Stimulated activated memory B cell treated with anti-CD40 and anti-IgM and Interleukin-4, amounts not matched to agents 10 μg/mL and 1 μg/mL and 100 μg/mL, for 72 hours (primary cell): ENCODE data around the gene TAF11L5.
"Not testable (repeated sequence)": the region's sequence is repeated elsewhere in the genome, so short reads cannot be mapped to it uniquely, and the experiment has no call there.

ENCODE experiments used
- ATAC-seq: fragments of 150-1000 bp; cut with Tn5 transposase; 2 replicates; pipeline ENCODE4 v1.10.0; 2021
- H3K27ac Mint-ChIP-seq: one replicate; pipeline ENCODE4 v1.8.0; 2022; ENCODE audit warnings: mild to moderate bottlenecking, mixed read lengths
- H3K27me3 Mint-ChIP-seq: one replicate; pipeline ENCODE4 v1.8.0; 2022; ENCODE audit warnings: mixed read lengths
- H3K36me3 Mint-ChIP-seq: one replicate; pipeline ENCODE4 v1.8.0; 2022; ENCODE audit warnings: mixed read lengths
- H3K4me1 Mint-ChIP-seq: one replicate; pipeline ENCODE4 v1.8.0; 2022; ENCODE audit warnings: mixed read lengths
- H3K4me3 Mint-ChIP-seq: one replicate; pipeline ENCODE4 v1.8.0; 2022; ENCODE audit warnings: mild to moderate bottlenecking, moderate library complexity, mixed read lengths
- H3K9me3 Mint-ChIP-seq: one replicate; pipeline ENCODE4 v1.8.0; 2022; ENCODE audit warnings: mixed read lengths

TAF11L5 gene

DNA sequence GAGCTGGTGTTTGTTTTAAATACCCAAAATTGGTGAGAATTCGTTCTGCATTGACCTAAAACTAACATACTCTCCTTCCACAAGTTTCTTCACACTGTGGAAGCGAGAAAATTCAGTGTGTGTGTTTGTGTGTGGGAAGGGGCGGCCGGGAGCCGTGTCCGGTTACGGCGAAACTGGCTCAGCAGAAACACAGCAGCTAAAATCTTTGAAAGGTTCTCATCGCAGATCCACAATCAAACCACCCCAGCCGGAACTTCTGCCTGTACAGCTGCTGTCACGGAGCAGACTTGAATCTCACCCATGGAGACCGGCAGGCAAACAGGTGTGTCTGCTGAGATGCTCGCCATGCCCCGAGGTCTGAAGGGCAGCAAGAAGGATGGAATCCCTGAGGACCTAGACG, at the start of gene TAF11L5:
Gene TAF11L5 (plus strand): TSS at position 301 of the 400 bp plus-strand sequence.
- H3K9me3 Mint-ChIP-seq, H3K4me3 Mint-ChIP-seq, ATAC-seq, H3K36me3 Mint-ChIP-seq, H3K27ac Mint-ChIP-seq, H3K4me1 Mint-ChIP-seq, H3K27me3 Mint-ChIP-seq: not testable (repeated sequence)

DNA sequence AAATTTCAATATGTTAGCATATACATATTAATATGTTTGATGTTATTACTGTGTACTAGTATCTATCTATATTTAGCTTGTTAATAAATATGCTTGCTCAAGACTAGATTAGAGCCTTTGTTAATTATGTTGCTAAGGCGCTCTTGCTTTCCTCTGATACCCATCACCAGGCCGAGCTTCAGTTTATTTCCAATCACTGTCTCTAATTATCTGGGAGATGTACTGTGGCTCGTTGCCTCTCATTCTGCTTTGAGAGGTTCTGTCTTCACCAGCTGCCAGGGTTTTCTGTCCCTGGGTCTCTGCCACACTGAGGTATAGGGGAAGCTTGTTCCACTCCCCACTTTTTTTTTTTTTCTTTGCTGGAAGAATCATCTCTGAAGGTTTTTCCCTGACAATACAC, 48.0 kb upstream of the TAF11L5 start:
- no peaks in the 10 kb centered on the region for H3K9me3 Mint-ChIP-seq
- H3K4me3 Mint-ChIP-seq: no peak overlapping the region
- no peak for ATAC-seq
- H3K4me1 Mint-ChIP-seq: peaks cover 33% of the 10 kb centered on the region
- H3K36me3 Mint-ChIP-seq: no peaks in the 10 kb centered on the region
- no peak overlapping the region for H3K27ac Mint-ChIP-seq
- H3K27me3 Mint-ChIP-seq: no peaks in the 10 kb centered on the region

DNA sequence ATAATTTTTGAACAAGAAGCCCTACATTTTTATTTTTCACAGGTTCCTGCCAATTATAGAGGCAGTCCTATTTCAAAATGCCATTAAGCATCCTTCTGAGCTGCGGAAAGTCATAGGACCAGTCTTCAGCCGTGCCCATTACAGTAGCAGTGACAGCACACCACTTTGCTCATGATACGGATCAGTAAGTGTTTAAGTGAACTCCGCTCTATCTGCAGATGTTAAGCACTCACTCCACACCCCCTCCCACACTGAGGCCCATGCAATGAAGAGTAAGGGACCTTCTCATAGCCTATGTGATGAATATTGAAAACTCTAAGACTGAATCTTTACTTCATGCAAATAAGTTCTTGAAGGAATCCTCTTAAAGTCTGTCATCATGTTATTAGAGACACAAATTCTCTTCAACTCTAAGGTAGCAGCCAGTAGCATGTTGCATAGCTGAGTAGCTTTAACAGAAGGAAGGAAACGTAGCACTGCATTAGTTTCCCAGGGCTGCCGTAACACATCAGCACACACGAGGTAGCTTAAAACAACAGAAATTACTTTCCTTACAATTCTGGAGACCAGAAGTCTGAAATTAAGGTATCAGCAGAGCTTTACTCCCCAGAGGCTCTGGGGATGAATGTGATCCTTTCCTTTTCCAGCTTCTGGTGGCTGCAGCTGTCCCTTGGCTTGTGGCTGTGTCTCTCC, 47.3 kb upstream of the TAF11L5 start:
- Mint-ChIP-seq H3K27ac (no peak overlapping the region), H3K27me3 (no peaks in the 10 kb centered on the region), H3K4me3 (no peak overlapping the region), H3K4me1 (peaks cover 33% of the 10 kb centered on the region), H3K36me3 (no peaks in the 10 kb centered on the region), H3K9me3 (no peaks in the 10 kb centered on the region)
- no peak for ATAC-seq

DNA sequence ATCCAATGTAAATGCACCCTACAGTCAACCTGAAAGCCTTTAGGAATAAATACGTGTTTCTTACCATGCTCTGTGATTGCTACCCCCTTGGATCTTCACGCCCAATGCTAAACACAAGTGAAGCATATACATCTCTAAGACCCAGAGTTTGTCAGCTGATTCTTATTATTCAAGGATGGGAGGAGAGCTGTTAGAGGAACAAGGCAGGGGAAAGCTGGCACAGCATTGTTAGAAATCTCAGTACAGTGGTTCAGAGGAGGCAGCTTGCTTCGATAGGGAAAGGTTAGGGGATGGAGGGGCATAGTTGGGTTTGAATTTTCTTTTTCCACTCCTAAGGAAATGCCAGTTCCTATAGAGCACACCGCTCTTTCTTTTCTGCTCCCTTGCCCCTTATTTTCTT, 43.7 kb upstream of the TAF11L5 start:
- Mint-ChIP-seq H3K27me3 (no peaks in the 10 kb centered on the region), H3K36me3 (no peaks in the 10 kb centered on the region), H3K4me1 (peaks cover 4% of the 10 kb centered on the region), H3K4me3 (no peak overlapping the region), H3K9me3 (no peaks in the 10 kb centered on the region), H3K27ac (no peak overlapping the region)
- ATAC-seq: no peak

DNA sequence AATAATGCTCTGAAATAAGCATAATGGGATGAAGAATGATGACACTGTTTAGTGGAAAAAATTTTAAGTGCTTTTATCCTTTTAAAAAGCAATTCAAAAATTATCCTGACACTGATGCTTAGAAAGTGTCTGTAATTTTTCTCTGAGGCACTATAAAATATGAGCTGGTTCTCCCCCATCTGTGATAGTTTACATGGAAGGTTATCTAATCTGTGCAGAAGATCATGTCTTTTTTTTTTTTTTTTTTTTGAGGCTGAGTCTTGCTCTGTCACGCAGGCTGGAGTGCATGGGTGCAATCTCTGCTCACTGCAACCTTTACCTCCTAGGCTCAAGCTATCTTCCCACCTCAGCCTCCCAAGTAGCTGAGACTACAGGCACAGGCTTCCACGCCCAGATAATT, 42.2 kb upstream of the TAF11L5 start:
- no peaks in the 10 kb centered on the region for H3K4me1 Mint-ChIP-seq
- H3K36me3 Mint-ChIP-seq: no peaks in the 10 kb centered on the region
- H3K9me3 Mint-ChIP-seq: no peaks in the 10 kb centered on the region
- H3K4me3 Mint-ChIP-seq: no peak overlapping the region
- H3K27ac Mint-ChIP-seq: no peak overlapping the region
- ATAC-seq: no peak
- H3K27me3 Mint-ChIP-seq: no peaks in the 10 kb centered on the region

DNA sequence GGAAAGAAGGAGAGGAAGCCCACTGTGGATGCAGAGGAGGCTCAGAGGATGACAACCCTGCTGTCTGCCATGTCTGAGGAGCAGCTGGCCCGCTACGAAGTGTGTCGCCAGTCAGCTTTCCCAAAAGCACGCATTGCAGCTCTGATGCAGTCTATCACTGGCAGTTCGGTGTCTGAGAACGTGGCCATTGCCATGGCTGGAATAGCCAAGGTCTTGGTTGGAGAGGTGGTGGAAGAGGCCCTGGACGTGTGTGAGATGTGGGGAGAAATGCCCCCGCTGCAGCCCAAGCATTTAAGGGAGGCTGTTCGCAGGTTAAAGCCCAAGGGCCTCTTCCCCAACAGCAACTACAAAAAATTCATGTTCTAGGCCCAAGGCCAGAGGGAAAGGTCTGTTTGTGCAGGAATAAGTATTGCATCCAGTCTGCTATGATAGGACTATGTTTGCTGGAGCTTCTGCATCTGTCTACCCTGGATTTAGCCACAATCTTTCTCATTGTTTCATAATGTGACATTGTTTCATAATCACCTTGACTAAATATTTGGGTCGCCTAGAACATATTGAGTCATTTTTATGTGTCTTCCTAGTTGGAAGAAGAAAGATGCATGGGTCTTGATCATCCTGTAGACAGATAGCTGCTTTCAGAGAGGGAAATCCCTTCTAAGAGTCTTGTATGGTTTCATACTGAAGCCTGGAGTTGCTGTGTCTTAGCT, 38.4 kb upstream of the TAF11L5 start:
- H3K9me3 Mint-ChIP-seq, H3K4me3 Mint-ChIP-seq, ATAC-seq, H3K36me3 Mint-ChIP-seq, H3K27me3 Mint-ChIP-seq, H3K4me1 Mint-ChIP-seq, H3K27ac Mint-ChIP-seq: not testable (repeated sequence)

DNA sequence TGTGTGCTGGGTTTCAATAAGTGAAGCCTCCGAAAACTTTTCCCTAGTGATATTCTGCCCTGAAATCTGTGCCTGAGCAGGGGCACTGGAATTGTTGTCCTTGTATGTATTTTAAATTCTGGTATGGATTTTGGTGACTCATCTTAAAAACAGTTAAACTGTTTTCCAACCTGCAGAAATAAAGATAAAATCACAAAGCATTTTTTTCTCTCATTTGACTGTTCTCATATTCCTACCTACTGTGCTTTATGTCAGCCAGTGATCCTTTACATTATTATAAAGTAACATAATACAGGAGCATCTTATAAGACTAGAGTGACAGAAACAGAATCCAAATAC, 37.9 kb upstream of the TAF11L5 start:
- Mint-ChIP-seq H3K27me3 (no peaks in the 10 kb centered on the region), H3K4me3 (no peak overlapping the region), H3K4me1 (no peaks in the 10 kb centered on the region), H3K36me3 (no peaks in the 10 kb centered on the region), H3K27ac (no peak overlapping the region), H3K9me3 (no peaks in the 10 kb centered on the region)
- ATAC-seq: no peak

DNA sequence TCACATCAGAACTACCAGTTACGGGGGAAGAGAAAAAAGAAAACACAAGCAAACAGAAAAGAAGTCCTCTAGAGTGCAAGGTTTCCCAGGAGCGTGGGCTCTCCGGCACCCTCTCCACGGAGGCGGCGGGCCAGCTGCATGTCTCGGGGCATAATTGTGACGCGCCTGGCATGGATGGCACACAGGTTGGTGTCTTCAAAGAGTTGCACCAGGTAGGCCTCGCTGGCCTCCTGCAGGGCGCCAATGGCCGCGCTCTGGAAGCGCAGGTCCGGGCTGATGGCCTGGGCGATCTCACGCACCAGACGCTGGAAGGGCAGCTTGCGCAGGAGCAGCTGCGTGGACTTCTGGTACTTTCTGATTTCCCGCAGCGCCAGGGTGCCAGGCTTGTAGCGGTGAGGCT, 33.8 kb upstream of the TAF11L5 start:
- ATAC-seq, H3K27me3 Mint-ChIP-seq, H3K4me1 Mint-ChIP-seq, H3K36me3 Mint-ChIP-seq, H3K27ac Mint-ChIP-seq, H3K9me3 Mint-ChIP-seq, H3K4me3 Mint-ChIP-seq: not testable (repeated sequence)

DNA sequence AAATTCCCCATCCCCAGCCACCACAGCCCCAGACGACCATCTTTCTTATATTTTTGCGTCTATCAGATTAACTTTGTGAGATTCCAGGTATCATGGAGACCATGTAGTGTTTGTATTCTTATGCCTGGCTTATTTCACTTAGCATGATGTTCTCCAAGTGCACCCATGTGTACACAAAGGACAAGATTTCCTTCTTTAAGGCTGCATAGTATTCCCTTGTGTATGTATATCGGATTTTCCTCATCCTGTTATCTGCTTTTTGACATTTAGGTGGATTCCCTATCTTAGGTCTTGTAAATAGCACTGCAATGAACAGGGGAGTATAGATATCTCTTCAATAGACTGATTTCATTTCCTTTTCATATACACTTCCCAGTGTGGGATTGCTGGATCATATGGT, 32.3 kb upstream of the TAF11L5 start:
- H3K36me3 Mint-ChIP-seq: no peaks in the 10 kb centered on the region
- no peaks in the 10 kb centered on the region for H3K4me1 Mint-ChIP-seq
- no peak for ATAC-seq
- peaks cover 6% of the 10 kb centered on the region for H3K9me3 Mint-ChIP-seq
- H3K27ac Mint-ChIP-seq: no peak overlapping the region
- no peaks in the 10 kb centered on the region for H3K27me3 Mint-ChIP-seq
- no peak overlapping the region for H3K4me3 Mint-ChIP-seq

DNA sequence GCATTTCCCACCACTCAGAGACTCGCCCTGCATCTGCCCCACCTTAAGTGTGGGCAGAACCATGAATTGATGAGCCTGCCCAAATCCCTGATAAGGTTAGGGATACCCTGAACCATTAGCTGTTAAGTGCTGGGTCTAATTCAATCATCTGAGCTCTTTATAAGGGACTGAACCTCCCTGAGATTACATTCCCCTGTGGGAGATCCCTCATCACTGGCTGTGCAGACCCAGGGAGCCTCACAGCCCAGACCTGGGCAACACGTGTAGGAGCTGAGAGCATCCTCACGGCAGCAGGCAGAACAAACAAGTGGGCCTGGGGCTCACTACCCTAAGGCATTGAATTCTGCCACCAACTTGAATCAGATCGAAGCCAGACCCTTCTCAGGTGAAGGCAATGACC, 27.6 kb upstream of the TAF11L5 start:
- Mint-ChIP-seq H3K4me3 (no peak overlapping the region), H3K27me3 (no peaks in the 10 kb centered on the region), H3K4me1 (no peaks in the 10 kb centered on the region), H3K36me3 (no peaks in the 10 kb centered on the region), H3K9me3 (peaks cover 6% of the 10 kb centered on the region), H3K27ac (no peak overlapping the region)
- no peak for ATAC-seq

DNA sequence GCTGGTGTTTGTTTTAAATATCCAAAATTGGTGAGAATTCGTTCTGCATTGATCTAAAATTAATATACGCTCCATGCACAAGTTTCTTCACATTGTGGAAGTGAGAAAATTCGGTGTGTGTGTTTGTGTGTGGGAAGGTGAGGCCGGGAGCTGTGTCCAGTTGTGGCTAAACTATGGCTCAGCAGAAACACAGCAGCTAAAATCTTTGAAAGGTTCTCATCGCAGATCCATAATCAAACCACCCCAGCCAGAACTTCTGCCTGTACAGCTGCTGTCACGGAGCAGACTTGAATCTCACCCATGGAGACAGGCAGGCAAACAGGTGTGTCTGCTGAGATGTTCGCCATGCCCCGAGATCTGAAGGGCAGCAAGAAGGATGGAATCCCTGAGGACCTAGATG, 27.1 kb upstream of the TAF11L5 start, which contains the start of gene TAF11L2:
Gene TAF11L2 (plus strand): TSS at position 301 of the 400 bp plus-strand sequence.
- not testable (repeated sequence) for ATAC-seq, H3K36me3 Mint-ChIP-seq, H3K27ac Mint-ChIP-seq, H3K4me3 Mint-ChIP-seq, H3K9me3 Mint-ChIP-seq, H3K4me1 Mint-ChIP-seq, H3K27me3 Mint-ChIP-seq

DNA sequence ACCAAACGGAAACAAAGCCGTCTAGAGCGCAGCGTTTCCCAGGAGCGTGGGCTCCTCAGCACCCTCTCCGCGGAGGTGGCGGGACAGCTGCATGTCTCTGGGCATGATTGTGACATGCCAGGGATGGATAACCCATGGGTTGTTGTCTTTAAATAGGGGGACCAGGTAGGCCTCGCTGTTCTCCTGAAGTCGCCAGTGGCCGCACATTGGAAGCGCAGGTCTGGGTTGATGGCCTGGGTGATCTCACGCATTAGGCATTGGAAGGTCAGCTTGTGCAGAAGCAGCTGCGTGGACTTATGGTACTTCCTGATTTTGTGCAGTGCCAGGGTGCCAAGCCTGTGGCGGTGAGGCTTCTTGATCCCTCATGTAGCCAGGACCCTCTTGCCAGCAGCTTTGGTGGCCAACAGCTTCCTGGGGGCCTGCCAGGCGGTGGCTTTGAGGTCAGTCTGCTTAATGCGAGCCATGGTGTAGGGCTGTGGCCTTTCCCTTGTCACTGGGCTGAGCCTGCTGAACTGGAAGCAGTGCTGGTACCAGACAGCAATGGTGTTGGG, 13.2 kb upstream of the TAF11L5 start:
- Mint-ChIP-seq H3K4me3 (no peak overlapping the region), H3K27ac (no peak overlapping the region), H3K4me1 (no peaks in the 10 kb centered on the region), H3K36me3 (no peaks in the 10 kb centered on the region), H3K27me3 (peaks cover 8% of the 10 kb centered on the region), H3K9me3 (no peaks in the 10 kb centered on the region)
- no peak for ATAC-seq

DNA sequence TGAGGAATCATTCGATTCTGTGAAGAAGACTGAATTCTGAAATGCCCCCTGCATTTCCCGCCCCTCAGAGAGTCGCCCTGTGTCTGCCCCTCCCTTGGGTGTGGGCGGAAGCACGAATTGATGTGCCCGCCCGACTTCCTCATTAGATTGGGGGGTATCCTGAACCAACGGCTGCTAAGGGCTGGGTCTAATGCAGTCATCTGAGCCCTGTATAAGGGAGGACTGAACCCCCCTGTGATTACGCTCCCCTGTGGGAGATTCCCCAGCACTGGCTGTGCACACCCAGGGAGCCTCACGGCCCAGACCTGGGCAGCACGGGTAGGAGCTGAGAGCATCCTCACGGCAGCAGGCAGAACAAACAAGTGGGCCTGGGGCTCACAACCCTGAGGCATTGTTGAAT, 7.5 kb upstream of the TAF11L5 start:
- H3K27me3 Mint-ChIP-seq, H3K36me3 Mint-ChIP-seq, H3K4me1 Mint-ChIP-seq, H3K9me3 Mint-ChIP-seq, H3K27ac Mint-ChIP-seq, H3K4me3 Mint-ChIP-seq, ATAC-seq: not testable (repeated sequence)

DNA sequence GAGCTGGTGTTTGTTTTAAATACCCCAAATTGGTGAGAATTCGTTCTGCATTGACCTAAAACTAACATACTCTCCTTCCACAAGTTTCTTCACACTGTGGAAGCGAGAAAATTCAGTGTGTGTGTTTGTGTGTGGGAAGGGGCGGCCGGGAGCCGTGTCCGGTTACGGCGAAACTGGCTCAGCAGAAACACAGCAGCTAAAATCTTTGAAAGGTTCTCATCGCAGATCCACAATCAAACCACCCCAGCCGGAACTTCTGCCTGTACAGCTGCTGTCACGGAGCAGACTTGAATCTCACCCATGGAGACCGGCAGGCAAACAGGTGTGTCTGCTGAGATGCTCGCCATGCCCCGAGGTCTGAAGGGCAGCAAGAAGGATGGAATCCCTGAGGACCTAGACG, 7.0 kb upstream of the TAF11L5 start, which contains the start of gene TAF11L3:
Gene TAF11L3 (plus strand): TSS at position 301 of the 400 bp plus-strand sequence.
- not testable (repeated sequence) for H3K27ac Mint-ChIP-seq, H3K4me1 Mint-ChIP-seq, H3K36me3 Mint-ChIP-seq, ATAC-seq, H3K9me3 Mint-ChIP-seq, H3K4me3 Mint-ChIP-seq, H3K27me3 Mint-ChIP-seq

DNA sequence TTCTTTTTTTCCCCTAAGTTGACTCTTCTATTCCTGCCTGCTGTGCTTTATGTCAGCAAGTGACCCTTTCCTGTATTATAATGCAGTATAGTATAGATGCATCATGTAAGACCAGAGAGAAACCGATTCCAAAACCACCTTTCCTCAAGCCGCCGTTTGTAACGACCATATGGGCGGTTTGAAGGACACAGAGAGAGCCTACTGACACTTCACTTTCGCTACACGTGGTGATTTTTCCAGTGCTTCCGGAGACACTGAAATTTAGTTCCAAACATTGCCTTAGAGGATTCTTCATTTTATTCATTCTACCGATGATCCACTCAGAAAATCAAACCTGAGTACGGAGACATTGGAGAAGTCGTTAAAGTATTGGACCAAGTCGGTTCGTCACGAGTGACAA, 5.5 kb upstream of the TAF11L5 start:
- H3K9me3 Mint-ChIP-seq, ATAC-seq, H3K27ac Mint-ChIP-seq, H3K4me3 Mint-ChIP-seq, H3K36me3 Mint-ChIP-seq, H3K27me3 Mint-ChIP-seq, H3K4me1 Mint-ChIP-seq: not testable (repeated sequence)

DNA sequence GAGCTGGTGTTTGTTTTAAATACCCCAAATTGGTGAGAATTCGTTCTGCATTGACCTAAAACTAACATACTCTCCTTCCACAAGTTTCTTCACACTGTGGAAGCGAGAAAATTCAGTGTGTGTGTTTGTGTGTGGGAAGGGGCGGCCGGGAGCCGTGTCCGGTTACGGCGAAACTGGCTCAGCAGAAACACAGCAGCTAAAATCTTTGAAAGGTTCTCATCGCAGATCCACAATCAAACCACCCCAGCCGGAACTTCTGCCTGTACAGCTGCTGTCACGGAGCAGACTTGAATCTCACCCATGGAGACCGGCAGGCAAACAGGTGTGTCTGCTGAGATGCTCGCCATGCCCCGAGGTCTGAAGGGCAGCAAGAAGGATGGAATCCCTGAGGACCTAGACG, 3.5 kb upstream of the TAF11L5 start, which contains the start of gene TAF11L4:
Gene TAF11L4 (plus strand): TSS at position 301 of the 400 bp plus-strand sequence.
- not testable (repeated sequence) for H3K27ac Mint-ChIP-seq, H3K4me1 Mint-ChIP-seq, H3K36me3 Mint-ChIP-seq, ATAC-seq, H3K9me3 Mint-ChIP-seq, H3K27me3 Mint-ChIP-seq, H3K4me3 Mint-ChIP-seq
